GM12874 (cell line): ENCODE measurements around the gene POU4F1.

Source experiments
- TF ChIP-seq, protein P1 (sequence below): IDR thresholded peaks from 2 replicates; pipeline ENCODE4 v1.5.1; 2011; ENCODE audit warnings: low read depth, mild to moderate bottlenecking, control low read depth, low read length, moderate library complexity; ENCODE audit not compliant: insufficient read depth

Gene POU4F1

DNA sequence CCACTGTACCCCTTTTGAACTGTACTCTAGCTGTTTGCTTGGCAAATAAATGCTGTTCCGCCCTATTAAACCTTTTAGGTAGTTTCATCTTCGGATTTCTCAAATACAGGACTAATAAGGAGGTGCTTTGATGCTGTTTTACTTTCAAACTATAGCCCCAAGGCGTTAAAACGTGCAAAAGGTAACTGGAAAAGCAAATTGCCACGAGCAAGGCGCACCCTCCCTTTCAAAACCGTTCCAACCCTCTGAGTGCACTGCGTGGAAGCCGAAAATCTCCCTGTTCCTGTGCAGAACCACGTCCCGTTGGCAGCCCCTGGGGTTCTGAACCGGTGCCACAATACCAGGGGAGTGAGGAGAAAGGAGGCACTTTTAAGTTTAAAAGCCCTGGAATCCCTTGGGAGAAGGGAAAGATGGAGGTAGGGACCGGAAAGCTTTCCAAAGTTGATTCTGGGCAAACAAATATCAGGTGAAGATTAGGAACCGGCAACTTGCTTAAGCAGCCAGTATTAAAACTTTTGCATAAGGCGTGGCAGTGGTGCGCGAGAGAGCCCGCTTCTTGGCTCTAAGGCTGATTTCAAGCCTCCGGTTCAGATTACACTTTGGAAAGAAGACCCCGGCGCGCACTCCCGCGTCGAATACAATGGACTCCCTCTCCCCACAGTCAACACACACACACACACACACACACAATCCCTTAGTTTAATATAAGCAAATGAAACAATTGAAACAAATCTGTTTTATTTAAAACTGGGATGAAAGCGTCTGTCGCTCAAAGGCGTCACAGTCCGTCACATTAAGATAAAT lies 9.5 kb downstream of the POU4F1 start:
- TF ChIP-seq, protein P1, sequence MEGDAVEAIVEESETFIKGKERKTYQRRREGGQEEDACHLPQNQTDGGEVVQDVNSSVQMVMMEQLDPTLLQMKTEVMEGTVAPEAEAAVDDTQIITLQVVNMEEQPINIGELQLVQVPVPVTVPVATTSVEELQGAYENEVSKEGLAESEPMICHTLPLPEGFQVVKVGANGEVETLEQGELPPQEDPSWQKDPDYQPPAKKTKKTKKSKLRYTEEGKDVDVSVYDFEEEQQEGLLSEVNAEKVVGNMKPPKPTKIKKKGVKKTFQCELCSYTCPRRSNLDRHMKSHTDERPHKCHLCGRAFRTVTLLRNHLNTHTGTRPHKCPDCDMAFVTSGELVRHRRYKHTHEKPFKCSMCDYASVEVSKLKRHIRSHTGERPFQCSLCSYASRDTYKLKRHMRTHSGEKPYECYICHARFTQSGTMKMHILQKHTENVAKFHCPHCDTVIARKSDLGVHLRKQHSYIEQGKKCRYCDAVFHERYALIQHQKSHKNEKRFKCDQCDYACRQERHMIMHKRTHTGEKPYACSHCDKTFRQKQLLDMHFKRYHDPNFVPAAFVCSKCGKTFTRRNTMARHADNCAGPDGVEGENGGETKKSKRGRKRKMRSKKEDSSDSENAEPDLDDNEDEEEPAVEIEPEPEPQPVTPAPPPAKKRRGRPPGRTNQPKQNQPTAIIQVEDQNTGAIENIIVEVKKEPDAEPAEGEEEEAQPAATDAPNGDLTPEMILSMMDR: no peak

DNA sequence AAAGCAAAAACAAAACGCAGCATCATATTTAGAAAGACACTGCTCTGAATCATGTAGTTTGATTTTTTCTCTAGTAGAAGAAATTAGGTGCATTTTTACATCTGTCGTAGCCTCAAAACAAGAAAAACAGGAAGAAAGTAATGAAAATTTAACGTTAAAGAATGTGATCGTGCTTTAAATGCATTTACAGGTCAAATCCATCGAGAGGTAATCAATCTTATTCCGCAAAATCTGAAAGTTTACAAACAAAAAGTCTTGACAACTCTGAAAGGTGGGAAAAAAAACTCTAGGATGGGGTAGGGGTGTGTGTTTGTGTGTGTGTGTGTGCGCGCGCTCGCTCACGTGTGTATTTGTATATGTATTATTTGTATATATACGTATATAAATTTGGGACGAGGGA lies 10.2 kb downstream of the POU4F1 start:
- TF ChIP-seq, protein P1: no peak

DNA sequence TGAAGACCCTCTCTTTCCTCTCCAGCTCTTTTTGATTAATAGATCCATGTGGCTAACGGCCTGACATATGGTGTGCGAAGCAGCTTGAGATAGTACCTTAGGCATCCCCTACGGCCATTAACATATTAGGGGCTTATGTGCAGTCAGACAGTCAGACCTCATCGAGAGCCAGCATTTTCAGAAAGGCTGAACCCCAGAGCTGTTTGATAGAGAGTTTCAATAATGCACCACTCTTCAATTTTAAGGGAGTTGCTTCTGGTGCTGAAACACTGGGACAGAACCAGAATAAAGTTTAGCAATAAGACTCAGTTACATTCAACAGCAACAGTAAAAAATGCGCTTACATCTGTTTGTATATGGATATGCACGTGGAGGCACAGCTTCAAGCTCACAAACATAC lies 10.8 kb downstream of the POU4F1 start:
- TF ChIP-seq, protein P1: no peak

DNA sequence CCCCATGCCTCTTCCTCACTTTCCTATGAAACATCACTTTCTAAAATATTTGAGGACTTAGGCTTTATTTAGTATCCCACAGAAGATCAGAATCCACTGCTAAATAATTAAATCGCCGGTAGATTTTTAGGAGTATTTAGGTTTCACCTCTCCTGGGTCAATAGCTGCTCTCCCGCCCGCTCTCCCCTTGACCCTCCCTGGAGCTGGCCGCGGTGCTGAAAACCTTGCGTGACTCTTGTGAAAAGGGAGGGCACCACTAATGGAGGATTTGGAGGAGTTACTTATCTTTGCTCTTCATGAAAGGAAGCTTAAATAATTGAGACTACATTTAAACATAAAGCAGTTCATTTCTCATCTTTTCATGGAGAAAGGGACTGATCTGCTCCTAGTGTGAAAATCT lies 14.1 kb downstream of the POU4F1 start:
- TF ChIP-seq, protein P1: no peak

DNA sequence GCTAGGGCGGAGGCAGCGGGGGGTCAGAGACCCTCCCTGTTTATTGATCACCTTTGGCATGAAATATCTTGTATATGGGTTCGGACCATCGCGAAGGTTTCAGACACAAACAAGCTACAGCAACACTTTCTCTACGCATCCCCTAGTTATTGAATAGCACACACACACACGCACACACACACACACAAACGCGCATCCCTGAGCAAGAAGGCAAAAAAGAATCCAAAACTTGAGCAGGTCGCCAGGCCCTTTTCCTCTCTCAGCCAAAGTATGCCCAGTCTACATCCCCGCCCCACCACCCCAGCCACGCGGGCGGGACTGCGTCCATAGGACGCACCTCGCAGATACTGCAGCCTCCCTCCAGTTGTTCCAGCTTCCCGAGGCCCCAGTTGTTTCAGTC lies 16.0 kb downstream of the POU4F1 start:
- TF ChIP-seq, protein P1: no peak

DNA sequence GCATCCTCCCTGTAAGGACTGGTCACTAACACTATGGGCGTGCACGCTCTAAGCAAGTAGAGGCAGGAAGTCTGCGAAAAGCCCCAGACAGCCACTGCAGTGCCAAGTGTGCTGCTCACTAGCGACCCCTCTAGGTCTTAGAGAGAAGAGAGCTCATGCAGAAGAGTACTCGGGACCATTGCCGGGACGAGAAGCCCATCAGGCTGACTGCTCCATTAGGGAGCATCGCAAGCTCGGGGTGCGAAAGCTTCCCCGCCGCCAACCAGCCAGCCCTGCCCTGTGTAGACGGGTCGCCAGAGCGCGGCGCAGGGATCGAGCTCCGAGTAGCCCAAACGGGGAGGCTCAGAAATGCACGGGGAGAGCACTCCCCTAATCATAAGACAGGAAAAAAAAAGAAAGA lies 16.6 kb downstream of the POU4F1 start:
- TF ChIP-seq, protein P1: peak; percentile 59

DNA sequence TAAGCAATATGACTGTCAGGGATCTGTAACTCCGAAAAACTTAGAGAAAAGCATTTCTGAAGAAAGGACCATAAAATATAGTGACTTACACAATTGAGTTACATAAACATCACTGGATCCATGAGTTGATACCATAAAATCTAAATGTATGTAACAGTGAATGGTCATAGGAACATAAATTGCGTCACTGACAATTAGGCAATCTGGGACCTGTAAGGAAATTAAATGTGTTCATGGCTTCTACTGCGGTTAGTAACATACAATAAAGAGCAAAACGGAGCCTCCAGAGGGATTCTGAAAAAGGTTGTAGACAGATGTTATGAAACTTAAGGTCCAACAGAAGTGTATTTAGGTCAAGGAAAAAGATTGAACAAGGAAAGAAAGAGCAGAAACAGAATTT lies 27.1 kb downstream of the POU4F1 start:
- TF ChIP-seq, protein P1: no peak
